ENCODE data around the gene WWOX.

Gene WWOX

GRCh38 chr16:78799429-78799828, 700.0 kb downstream of the WWOX start:
- DNase-seq (ENCODE audit: low read depth), result no peak

GRCh38 chr16:78800523-78800922, 701.1 kb downstream of the WWOX start:
- DNase-seq (ENCODE audit: low read depth), result no peak

- DNase-seq (ENCODE audit: low read depth), result no peak
These were observed 704.7 kb downstream of the WWOX start for GRCh38 chr16:78804058-78804735.

GRCh38 chr16:78805556-78805955, 706.1 kb downstream of the WWOX start:
- DNase-seq (ENCODE audit: low read depth), result no peak

- DNase-seq (ENCODE audit: low read depth), result no peak
These were observed 711.8 kb downstream of the WWOX start for GRCh38 chr16:78811247-78811646.

- DNase-seq (ENCODE audit: low read depth), result no peak
These were observed 713.1 kb downstream of the WWOX start for GRCh38 chr16:78812582-78812981.

- no peak for DNase-seq (ENCODE audit: low read depth)
These were observed 714.3 kb downstream of the WWOX start for GRCh38 chr16:78813661-78814311.

GRCh38 chr16:78815713-78816112, 716.3 kb downstream of the WWOX start:
- DNase-seq (ENCODE audit: low read depth), result no peak

- no peak for DNase-seq (ENCODE audit: low read depth)
These were observed 717.2 kb downstream of the WWOX start for GRCh38 chr16:78816499-78817195.

GRCh38 chr16:78817200-78817739, 717.8 kb downstream of the WWOX start:
- no peak for DNase-seq (ENCODE audit: low read depth)

- no peak for DNase-seq (ENCODE audit: low read depth)
These were observed 721.9 kb downstream of the WWOX start for GRCh38 chr16:78821335-78821734.

GRCh38 chr16:78822509-78822908, 723.1 kb downstream of the WWOX start:
- no peak for DNase-seq (ENCODE audit: low read depth)

- DNase-seq (ENCODE audit: low read depth), result no peak
These were observed 723.6 kb downstream of the WWOX start for GRCh38 chr16:78823027-78823426.

GRCh38 chr16:78829280-78829679, 729.8 kb downstream of the WWOX start:
- no peak for DNase-seq (ENCODE audit: low read depth)

GRCh38 chr16:78830599-78830998, 731.1 kb downstream of the WWOX start:
- no peak for DNase-seq (ENCODE audit: low read depth)

- DNase-seq (ENCODE audit: low read depth), result no peak
These were observed 732.6 kb downstream of the WWOX start for GRCh38 chr16:78832100-78832499.

GRCh38 chr16:78836802-78837491, 737.5 kb downstream of the WWOX start:
- no peak for DNase-seq (ENCODE audit: low read depth)

GRCh38 chr16:78837706-78838105, 738.3 kb downstream of the WWOX start:
- DNase-seq (ENCODE audit: low read depth), result no peak

- DNase-seq (ENCODE audit: low read depth), result no peak
These were observed 738.8 kb downstream of the WWOX start for GRCh38 chr16:78838276-78838675.

GRCh38 chr16:78842950-78843349, 743.5 kb downstream of the WWOX start:
- no peak for DNase-seq (ENCODE audit: low read depth)

GRCh38 chr16:78843978-78844377, 744.5 kb downstream of the WWOX start:
- no peak for DNase-seq (ENCODE audit: low read depth)

GRCh38 chr16:78844682-78845081, 745.2 kb downstream of the WWOX start:
- no peak for DNase-seq (ENCODE audit: low read depth)

Data from activated T-helper 9 cell treated with anti-CD3 and anti-CD28 coated beads, Interleukin-2, amount 50 U/mL, for 16 hours (primary cell).